ENCODE measurements around the gene BRINP1. TPM values are rescaled to one million over a fixed set of nuclear protein-coding genes. Genes with fewer than 3 reads are reported as not detected.

BRINP1 gene
- total and polyA plus RNA-seq, 2 of the 8 experiments (the other 6 are each of a cell fraction or from before 2014, with no cell fraction given) = 19.5 to 20.5 TPM

- H3K23ac ChIP-seq (ENCODE audit: insufficient read length) = no peak overlapping the region
- no peak overlapping the region for H3K56ac ChIP-seq (replicated peaks; ENCODE audit: insufficient read length, low read depth, low read length)
- no peak overlapping the region for H3K4ac ChIP-seq (replicated peaks; ENCODE audit: insufficient read length, low read depth, low read length)
- H4K8ac ChIP-seq (ENCODE audit: extremely low read depth, insufficient read depth, low read length) = no peak overlapping the region
- H2BK15ac ChIP-seq (ENCODE audit: low read length) = no peak overlapping the region
- no peaks in the 10 kb centered on the region; a peak in 1 of 8 replicates for H3K36me3 ChIP-seq (ENCODE audit: control insufficient read depth in 2 of 4, insufficient read depth in 4 of 4, low read length in 3 of 4)
- CTCF ChIA-PET (ENCODE audit: partially characterized antibody) = interaction anchor here (0.6 kb wide), 1 partner anchor 55 kb away, joined by 3 read pairs; no protein-coding TSS in a partner anchor
- H3K9ac ChIP-seq (replicated peaks in 1 of 4; ENCODE audit: extremely low read depth in 1 of 4, low read depth in 3 of 4, low read length in 3 of 4) = no peak overlapping the region
- no peak overlapping the region for H4K91ac ChIP-seq (replicated peaks; ENCODE audit: insufficient read length, low read length)
- no peak overlapping the region for H3K4me3 ChIP-seq (ENCODE audit: extremely low read depth in 1 of 4, insufficient read depth in 2 of 4, low read depth in 3 of 4, low read length in 4 of 4)
- no peak overlapping the region for H3K4me2 ChIP-seq (ENCODE audit: insufficient read depth in 1 of 2, low read depth in 2 of 2, low read length in 2 of 2)
- H3K23me2 ChIP-seq (ENCODE audit: low read depth, low read length) = no peaks in the 10 kb centered on the region
- H2BK20ac ChIP-seq (ENCODE audit: low read length) = no peak overlapping the region
- H3K4me1 ChIP-seq (replicated peaks in 1 of 4; ENCODE audit: control insufficient read depth in 3 of 4, insufficient read depth in 4 of 4, low read length in 3 of 4) = peaks cover 0 to 3% (median 0%) of the 10 kb centered on the region in 4 experiments; a peak in 1 of 7 replicates
- H2AK5ac ChIP-seq (ENCODE audit: low read depth, low read length) = no peak overlapping the region
- H4K20me1 ChIP-seq (replicated peaks in 1 of 2; ENCODE audit: control insufficient read depth in 1 of 2, insufficient read depth in 2 of 2, low read length in 2 of 2) = peaks cover 0 to 3% of the 10 kb centered on the region in 2 experiments
- FAIRE-seq (no peak), DNase-seq (ENCODE audit: low read depth in 1 of 2, low spot score in 2 of 2) (no peak)
- no peak overlapping the region for H4K5ac ChIP-seq (ENCODE audit: insufficient read length, low read depth, low read length)
- no peaks in the 10 kb centered on the region for H3K27me3 ChIP-seq (replicated peaks in 1 of 4; ENCODE audit: control insufficient read depth in 3 of 4, extremely low read depth in 1 of 4, insufficient read depth in 3 of 4, low read length in 3 of 4)
- H2BK5ac ChIP-seq (ENCODE audit: low read depth, low read length) = no peak overlapping the region
- H3K9me3 ChIP-seq (ENCODE audit: insufficient read depth in 2 of 2, low read depth in 1 of 2, low read length in 1 of 2) = no peaks in the 10 kb centered on the region
- no peak overlapping the region for H3K14ac ChIP-seq (ENCODE audit: insufficient read length)
- no peaks in the 10 kb centered on the region for H3K79me2 ChIP-seq (ENCODE audit: control insufficient read depth in 1 of 2, insufficient read depth in 2 of 2, low read length in 2 of 2)
- H3K27ac ChIP-seq (ENCODE audit: low read depth, low read length) = no peak overlapping the region
- POLR2A ChIA-PET (ENCODE audit: partially characterized antibody) = no interaction called here
- H2BK120ac ChIP-seq (replicated peaks; ENCODE audit: low read depth, low read length) = no peak overlapping the region
- no peak overlapping the region for H3K18ac ChIP-seq (ENCODE audit: extremely low read depth, low read length)
- H3K79me1 ChIP-seq (ENCODE audit: low read depth, low read length) = no peaks in the 10 kb centered on the region
- WGBS, 2 experiments (ENCODE audit: extremely low coverage in 1 of 2, insufficient coverage in 1 of 2, insufficient read length in 1 of 2, insufficient replicate concordance in 2 of 2, low coverage in 1 of 2, low lambda C conversion rate in 2 of 2, missing lambda C conversion rate in 1 of 2) = 90% methylated on average over 8 of the region's 8 CpGs; no CpG with 5 or more reads in 1 of the 2 experiments
- H2BK12ac ChIP-seq (ENCODE audit: low read depth, low read length) = no peak overlapping the region
- no peak overlapping the region for H2AFZ ChIP-seq (ENCODE audit: low read length)
- TF ChIP-seq CTCF (IDR thresholded peaks at IDR 0.05; ENCODE audit: control extremely low read depth in 1 of 3, insufficient read depth in 1 of 3, low read depth in 1 of 3, low read length in 3 of 3) (no peak), HDAC6 (IDR thresholded peaks at IDR 0.05; ENCODE audit: low read depth, low read length) (no peak), GTF2F1 (IDR thresholded peaks at IDR 0.05; ENCODE audit: borderline replicate concordance, low read depth, low read length) (no peak), CEBPB (IDR thresholded peaks at IDR 0.05; ENCODE audit: low read depth, low read length) (no peak), TAF1 (IDR thresholded peaks at IDR 0.05; ENCODE audit: low read depth, low read length) (no peak), MAX (IDR thresholded peaks at IDR 0.05) (no peak), EGR1 (IDR thresholded peaks at IDR 0.05; ENCODE audit: borderline replicate concordance, low read depth, low read length) (no peak)
- TF ChIP-seq, protein P1, sequence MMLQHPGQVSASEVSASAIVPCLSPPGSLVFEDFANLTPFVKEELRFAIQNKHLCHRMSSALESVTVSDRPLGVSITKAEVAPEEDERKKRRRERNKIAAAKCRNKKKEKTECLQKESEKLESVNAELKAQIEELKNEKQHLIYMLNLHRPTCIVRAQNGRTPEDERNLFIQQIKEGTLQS (IDR thresholded peaks at IDR 0.05; ENCODE audit: insufficient read depth, low read depth, low read length) = no peak
Observed at GRCh38 chr9:119216651-119217331, 152.4 kb downstream of the BRINP1 start.
